ENCODE results near the gene CHRM3. TPM values are rescaled to one million over a fixed set of nuclear protein-coding genes. Genes with fewer than 3 reads are reported as not detected.

Gene CHRM3
- total RNA-seq, 1 donor = under 0.01 TPM

DNA sequence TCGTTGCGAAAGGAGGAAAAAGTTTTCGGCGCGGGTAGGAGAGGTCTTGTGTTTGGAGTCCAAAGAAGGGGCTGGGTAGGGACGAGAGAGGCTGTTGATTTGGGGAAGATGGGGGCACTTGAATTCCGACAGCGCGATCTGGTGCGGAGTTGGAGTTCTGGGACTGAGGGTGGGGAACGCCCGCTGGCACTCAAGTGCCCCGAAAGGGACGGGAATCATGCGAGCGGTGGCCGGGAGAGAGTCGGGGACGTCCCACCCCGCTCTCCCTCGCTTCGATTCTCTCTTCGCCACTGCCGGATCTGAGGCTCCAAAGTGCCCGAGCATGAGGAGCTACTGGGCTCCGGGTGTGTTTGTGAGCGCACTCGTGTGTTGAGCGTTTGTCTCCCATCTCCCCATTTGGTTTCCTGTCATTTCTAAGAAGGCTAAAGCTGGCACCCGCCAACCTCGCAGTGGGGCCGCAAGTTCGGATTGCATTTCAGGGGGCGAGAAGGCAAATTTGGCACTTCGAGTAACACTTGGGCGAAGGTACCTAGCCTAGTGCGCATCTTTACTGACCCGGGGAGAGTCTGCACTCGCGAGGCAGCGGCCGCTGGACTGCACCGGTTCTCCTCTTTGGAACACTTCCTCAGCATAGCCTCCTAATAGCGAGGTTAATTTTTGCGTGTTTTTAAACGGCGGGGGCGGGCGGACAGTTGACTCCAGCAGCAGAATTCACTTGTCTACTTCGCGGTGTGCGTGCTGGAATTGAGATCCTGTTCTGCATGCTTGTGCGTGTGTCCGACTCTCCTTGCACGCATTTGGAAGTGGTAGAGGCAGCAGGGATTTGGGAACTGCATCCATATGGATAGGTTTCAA is 1.2 kb downstream of the CHRM3 start:
- Histone ChIP-seq H3K4me3 (ENCODE audit: insufficient read depth, low read length) (no peak overlapping the region), H3K4me1 (ENCODE audit: insufficient read depth, low read length) (no peaks in the 10 kb centered on the region), H3K36me3 (ENCODE audit: insufficient read depth, low read length) (no peaks in the 10 kb centered on the region), H3K9me3 (ENCODE audit: low read depth, low read length) (no peaks in the 10 kb centered on the region), H3K4me2 (ENCODE audit: insufficient read depth, low read length) (peak overlapping the region; percentile 23), H3K27me3 (ENCODE audit: insufficient read depth, low read length) (peaks cover 23% of the 10 kb centered on the region), H3K27ac (ENCODE audit: low read depth, low read length) (no peak overlapping the region), H4K20me1 (ENCODE audit: insufficient read depth, low read length) (no peaks in the 10 kb centered on the region), H3K79me2 (ENCODE audit: insufficient read depth, low read length) (no peaks in the 10 kb centered on the region), H2AFZ (ENCODE audit: low read length) (no peak overlapping the region)
- DNase-seq (ENCODE audit: insufficient read length, low spot score, missing footprints) = no peak
- TF ChIP-seq, protein P1, sequence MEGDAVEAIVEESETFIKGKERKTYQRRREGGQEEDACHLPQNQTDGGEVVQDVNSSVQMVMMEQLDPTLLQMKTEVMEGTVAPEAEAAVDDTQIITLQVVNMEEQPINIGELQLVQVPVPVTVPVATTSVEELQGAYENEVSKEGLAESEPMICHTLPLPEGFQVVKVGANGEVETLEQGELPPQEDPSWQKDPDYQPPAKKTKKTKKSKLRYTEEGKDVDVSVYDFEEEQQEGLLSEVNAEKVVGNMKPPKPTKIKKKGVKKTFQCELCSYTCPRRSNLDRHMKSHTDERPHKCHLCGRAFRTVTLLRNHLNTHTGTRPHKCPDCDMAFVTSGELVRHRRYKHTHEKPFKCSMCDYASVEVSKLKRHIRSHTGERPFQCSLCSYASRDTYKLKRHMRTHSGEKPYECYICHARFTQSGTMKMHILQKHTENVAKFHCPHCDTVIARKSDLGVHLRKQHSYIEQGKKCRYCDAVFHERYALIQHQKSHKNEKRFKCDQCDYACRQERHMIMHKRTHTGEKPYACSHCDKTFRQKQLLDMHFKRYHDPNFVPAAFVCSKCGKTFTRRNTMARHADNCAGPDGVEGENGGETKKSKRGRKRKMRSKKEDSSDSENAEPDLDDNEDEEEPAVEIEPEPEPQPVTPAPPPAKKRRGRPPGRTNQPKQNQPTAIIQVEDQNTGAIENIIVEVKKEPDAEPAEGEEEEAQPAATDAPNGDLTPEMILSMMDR (IDR thresholded peaks at IDR 0.05; ENCODE audit: extremely low read depth, low read depth, low read length) = no peak

DNA sequence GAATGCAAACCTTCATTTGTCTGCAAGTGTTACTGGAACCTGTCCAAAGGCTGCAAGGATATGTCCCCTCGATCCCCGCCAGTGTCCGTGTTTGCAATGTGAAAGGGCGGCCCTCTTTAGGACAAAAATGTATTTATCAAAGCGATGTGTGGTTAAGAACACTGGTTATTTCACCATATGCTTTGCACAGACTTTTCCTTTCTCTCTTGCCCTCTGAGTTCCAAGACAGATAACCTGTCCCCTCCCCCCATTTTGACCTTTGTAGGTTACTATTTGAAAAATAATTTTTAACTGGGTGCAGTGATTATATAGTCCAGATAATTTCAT is 1.8 kb downstream of the CHRM3 start:
- DNase-seq (ENCODE audit: insufficient read length, low spot score, missing footprints) = no peak
- no peaks in the 10 kb centered on the region for H4K20me1 ChIP-seq (ENCODE audit: insufficient read depth, low read length)
- H3K27me3 ChIP-seq (ENCODE audit: insufficient read depth, low read length) = peaks cover 23% of the 10 kb centered on the region
- no peaks in the 10 kb centered on the region for H3K9me3 ChIP-seq (ENCODE audit: low read depth, low read length)
- no peaks in the 10 kb centered on the region for H3K4me1 ChIP-seq (ENCODE audit: insufficient read depth, low read length)
- TF ChIP-seq, protein P1 (IDR thresholded peaks at IDR 0.05; ENCODE audit: extremely low read depth, low read depth, low read length) = no peak
- no peak overlapping the region for H3K27ac ChIP-seq (ENCODE audit: low read depth, low read length)
- H2AFZ ChIP-seq (ENCODE audit: low read length) = no peak overlapping the region
- no peak overlapping the region for H3K4me3 ChIP-seq (ENCODE audit: insufficient read depth, low read length)
- H3K4me2 ChIP-seq (ENCODE audit: insufficient read depth, low read length) = no peak overlapping the region
- no peaks in the 10 kb centered on the region for H3K36me3 ChIP-seq (ENCODE audit: insufficient read depth, low read length)
- H3K79me2 ChIP-seq (ENCODE audit: insufficient read depth, low read length) = no peaks in the 10 kb centered on the region

DNA sequence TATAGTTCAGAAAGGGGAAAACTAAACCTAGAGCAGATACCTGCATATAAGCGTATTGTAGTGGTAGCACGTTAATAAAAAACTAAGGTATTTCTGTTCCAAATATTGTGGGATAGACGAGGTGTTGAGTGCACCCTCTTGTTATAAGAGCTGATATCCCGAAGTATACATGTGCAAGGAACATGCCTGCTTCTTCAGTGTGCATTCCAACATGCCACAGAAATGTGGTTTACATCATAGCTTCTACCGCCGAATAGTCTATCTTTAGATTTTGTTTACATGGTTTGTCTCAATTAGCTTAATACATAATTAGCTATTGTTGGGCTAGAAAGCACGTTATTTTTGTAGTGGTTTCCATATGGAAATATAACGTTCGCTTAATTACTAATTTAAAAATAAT is 2.2 kb downstream of the CHRM3 start:
- no peaks in the 10 kb centered on the region for H3K36me3 ChIP-seq (ENCODE audit: insufficient read depth, low read length)
- H2AFZ ChIP-seq (ENCODE audit: low read length) = no peak overlapping the region
- peaks cover 23% of the 10 kb centered on the region for H3K27me3 ChIP-seq (ENCODE audit: insufficient read depth, low read length)
- H3K9me3 ChIP-seq (ENCODE audit: low read depth, low read length) = no peaks in the 10 kb centered on the region
- H3K79me2 ChIP-seq (ENCODE audit: insufficient read depth, low read length) = no peaks in the 10 kb centered on the region
- no peaks in the 10 kb centered on the region for H4K20me1 ChIP-seq (ENCODE audit: insufficient read depth, low read length)
- H3K27ac ChIP-seq (ENCODE audit: low read depth, low read length) = no peak overlapping the region
- TF ChIP-seq, protein P1 (IDR thresholded peaks at IDR 0.05; ENCODE audit: extremely low read depth, low read depth, low read length) = no peak
- no peak overlapping the region for H3K4me3 ChIP-seq (ENCODE audit: insufficient read depth, low read length)
- H3K4me1 ChIP-seq (ENCODE audit: insufficient read depth, low read length) = no peaks in the 10 kb centered on the region
- no peak for DNase-seq (ENCODE audit: insufficient read length, low spot score, missing footprints)
- H3K4me2 ChIP-seq (ENCODE audit: insufficient read depth, low read length) = no peak overlapping the region

DNA sequence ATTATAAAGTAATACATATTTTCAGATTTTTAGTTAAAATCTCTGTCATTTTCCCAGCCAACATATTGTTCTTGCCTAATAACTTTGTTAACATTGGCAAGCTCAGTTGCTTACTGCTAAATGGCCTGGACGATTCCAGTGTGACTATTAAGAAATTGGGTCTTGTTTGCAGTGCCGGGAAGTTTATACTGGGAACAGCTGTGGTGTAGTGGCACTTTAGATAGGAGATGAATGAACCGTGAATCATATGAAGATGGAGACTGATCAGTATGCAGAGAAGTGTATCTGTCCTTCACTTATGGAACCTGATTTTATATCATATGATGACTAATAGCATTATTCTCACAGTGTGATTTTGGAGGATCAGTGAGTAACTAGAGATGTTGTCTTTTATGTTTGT is 3.3 kb downstream of the CHRM3 start:
- Histone ChIP-seq H3K27ac (ENCODE audit: low read depth, low read length) (no peak overlapping the region), H3K27me3 (ENCODE audit: insufficient read depth, low read length) (peaks cover 23% of the 10 kb centered on the region), H4K20me1 (ENCODE audit: insufficient read depth, low read length) (no peaks in the 10 kb centered on the region), H3K36me3 (ENCODE audit: insufficient read depth, low read length) (no peaks in the 10 kb centered on the region), H3K4me3 (ENCODE audit: insufficient read depth, low read length) (no peak overlapping the region), H2AFZ (ENCODE audit: low read length) (no peak overlapping the region), H3K4me2 (ENCODE audit: insufficient read depth, low read length) (no peak overlapping the region), H3K79me2 (ENCODE audit: insufficient read depth, low read length) (no peaks in the 10 kb centered on the region), H3K4me1 (ENCODE audit: insufficient read depth, low read length) (no peaks in the 10 kb centered on the region), H3K9me3 (ENCODE audit: low read depth, low read length) (no peaks in the 10 kb centered on the region)
- no peak for DNase-seq (ENCODE audit: insufficient read length, low spot score, missing footprints)
- TF ChIP-seq, protein P1 (IDR thresholded peaks at IDR 0.05; ENCODE audit: extremely low read depth, low read depth, low read length) = no peak
